HFF-Myc (cell line): ENCODE data around the gene CDH26.
A peak's percentile ranks its signal among the peaks of the same experiment; 100 is the strongest.

ENCODE experiments used
- DNase-seq: peaks from one replicate; pipeline ENCODE4 v3.0.0-alpha.2; 2011; ENCODE audit warnings: low read depth; ENCODE audit errors: extremely low read depth
- H3K4me3 ChIP-seq: replicated peaks from 2 replicates; pipeline ENCODE4 v1.5.1; 2011; ENCODE audit warnings: low read depth, mild to moderate bottlenecking, control low read depth, low read length
- TF ChIP-seq, protein P1 (sequence below): IDR thresholded peaks from 2 replicates; pipeline ENCODE4 v1.5.1; 2012; ENCODE audit warnings: mild to moderate bottlenecking, low read depth, low read length, control low read depth; ENCODE audit errors: missing control alignments

CDH26 gene

DNA sequence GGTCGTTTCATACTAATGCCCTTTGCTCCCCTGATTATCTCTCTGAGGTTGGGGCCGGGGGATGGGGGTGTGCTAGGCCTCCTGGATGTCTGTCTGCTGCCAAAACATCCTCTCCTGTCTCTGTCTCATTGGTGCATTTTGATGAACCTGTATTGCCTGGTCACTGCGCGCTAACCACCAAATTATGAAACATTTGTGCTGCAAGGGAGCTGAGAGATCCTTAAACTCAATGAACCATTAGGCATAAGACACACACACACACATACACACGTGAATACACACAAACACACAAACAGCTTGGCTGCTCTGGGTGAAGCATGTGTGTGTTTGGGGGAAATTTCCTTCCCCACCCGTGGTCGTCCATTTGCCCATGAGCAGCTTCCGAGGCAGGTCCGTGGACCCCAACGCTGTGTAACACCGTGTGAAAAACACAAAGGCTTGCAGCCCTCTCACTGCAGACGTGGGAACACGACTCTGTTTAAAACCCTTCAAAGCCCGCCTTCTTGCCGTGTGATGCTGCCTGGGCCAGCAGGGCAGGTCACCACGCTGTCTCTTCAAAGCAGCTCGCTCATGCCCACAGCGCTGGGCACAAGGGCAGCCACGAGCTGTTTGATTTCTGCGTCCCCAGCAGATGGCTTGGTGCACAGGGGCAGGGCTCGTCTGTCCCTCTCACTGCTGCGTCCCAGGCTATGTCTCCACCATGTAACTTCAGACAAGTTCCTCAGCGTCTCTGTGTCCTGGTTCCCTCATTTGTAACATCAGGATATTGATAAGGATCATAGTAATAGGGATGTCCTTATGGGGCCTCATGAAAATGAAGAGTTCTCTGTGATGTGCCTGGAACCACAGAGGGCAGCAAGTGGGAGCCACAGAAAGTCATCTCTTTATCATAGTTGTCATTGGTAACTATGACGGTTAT is 96.8 kb downstream of the CDH26 start:
- no peak overlapping the region for H3K4me3 ChIP-seq
- TF ChIP-seq, protein P1, sequence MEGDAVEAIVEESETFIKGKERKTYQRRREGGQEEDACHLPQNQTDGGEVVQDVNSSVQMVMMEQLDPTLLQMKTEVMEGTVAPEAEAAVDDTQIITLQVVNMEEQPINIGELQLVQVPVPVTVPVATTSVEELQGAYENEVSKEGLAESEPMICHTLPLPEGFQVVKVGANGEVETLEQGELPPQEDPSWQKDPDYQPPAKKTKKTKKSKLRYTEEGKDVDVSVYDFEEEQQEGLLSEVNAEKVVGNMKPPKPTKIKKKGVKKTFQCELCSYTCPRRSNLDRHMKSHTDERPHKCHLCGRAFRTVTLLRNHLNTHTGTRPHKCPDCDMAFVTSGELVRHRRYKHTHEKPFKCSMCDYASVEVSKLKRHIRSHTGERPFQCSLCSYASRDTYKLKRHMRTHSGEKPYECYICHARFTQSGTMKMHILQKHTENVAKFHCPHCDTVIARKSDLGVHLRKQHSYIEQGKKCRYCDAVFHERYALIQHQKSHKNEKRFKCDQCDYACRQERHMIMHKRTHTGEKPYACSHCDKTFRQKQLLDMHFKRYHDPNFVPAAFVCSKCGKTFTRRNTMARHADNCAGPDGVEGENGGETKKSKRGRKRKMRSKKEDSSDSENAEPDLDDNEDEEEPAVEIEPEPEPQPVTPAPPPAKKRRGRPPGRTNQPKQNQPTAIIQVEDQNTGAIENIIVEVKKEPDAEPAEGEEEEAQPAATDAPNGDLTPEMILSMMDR = no peak
- DNase-seq = no peak

DNA sequence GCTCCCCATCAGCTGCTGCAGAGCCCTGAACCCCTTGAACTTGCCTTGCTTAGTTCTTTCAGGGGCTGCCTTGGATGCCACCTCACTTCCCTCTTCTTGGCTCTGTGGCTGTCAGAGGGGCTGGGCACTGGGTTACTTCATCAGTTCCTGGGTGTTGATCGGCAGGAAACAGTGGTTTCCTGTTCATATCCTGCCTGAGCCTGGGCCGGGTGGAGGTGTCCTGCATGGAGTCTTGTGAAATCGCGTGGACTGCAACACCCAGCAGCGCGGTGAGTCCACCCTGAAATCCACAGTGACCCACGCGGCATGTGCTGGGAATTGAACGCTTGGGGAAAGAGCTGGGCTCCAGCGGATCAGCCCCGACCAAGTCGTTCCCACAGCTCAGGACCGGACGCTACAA is 97.5 kb downstream of the CDH26 start:
- H3K4me3 ChIP-seq = no peak overlapping the region
- DNase-seq = no peak
- TF ChIP-seq, protein P1 = no peak

DNA sequence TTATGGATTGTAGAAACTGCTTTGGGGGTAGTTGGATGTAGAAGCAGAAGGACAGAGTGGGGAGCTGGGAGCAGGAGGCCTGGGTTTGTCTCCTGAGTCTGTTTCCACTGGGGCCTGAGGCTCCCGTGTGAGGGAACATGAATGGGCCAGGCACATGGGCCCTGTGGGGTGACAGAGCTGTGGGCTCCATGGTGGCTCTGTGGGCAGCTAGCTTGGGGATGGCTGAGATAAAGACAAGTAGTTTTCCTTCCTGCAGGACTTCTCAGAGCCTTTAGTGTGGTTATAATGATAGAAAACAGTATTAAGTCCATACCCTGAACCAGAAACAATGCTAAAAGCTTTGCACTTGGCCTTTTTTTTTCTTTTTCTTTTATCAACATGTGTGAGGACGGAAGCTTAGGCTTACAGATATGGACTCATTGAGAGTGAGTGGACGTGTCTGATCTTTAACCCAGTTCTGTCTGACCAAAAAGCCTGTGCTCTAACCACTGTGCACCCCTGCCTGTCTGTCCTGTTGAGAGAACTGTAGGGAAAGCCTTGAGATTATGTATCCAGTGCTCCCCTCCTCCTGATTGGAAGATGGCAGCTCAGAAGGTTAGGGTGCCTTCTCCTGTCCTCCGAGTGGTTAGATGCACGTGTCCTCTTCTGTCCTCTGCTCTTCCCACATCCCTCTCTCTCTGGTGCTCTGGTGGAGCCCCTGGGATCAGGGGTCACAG is 98.3 kb downstream of the CDH26 start:
- H3K4me3 ChIP-seq = no peak overlapping the region
- TF ChIP-seq, protein P1 = no peak
- no peak for DNase-seq

DNA sequence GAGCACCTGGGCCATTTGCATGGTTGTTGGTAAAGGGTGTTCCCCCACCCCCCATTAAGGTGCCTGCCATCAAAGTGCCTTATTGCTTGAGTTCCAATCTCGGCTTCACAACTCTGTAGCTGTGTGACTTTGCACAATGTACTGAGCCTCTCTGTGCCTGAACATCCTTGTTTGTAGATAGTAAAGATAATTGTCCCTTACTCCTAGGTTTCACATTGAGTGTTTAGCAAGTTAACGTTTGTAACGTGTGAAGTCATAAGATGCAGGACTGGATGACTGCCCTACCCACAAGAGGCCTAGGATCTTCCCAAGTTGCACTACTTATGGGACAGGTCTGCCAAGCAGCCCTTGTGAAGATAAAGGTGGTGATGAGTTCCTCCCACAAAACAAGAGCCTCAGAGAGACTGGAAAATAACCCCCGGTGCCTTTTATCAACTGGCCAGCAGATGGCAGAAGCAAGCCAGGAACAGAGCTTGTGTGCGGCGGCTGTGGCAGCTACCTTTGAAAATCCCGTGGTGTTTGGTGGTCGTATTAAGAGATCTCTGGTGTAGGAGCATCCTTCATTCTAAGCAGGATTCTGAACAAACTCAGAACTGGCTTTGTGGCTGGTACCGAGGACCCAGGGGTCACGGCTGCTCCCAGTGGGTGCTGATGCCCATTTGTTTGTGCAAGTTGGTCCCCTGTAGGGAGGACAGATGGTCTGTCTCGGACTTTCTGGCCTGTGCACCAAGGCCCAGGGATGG is 99.1 kb downstream of the CDH26 start:
- TF ChIP-seq, protein P1 = peak; percentile 82
- H3K4me3 ChIP-seq = no peak overlapping the region
- DNase-seq = peak; percentile 51

DNA sequence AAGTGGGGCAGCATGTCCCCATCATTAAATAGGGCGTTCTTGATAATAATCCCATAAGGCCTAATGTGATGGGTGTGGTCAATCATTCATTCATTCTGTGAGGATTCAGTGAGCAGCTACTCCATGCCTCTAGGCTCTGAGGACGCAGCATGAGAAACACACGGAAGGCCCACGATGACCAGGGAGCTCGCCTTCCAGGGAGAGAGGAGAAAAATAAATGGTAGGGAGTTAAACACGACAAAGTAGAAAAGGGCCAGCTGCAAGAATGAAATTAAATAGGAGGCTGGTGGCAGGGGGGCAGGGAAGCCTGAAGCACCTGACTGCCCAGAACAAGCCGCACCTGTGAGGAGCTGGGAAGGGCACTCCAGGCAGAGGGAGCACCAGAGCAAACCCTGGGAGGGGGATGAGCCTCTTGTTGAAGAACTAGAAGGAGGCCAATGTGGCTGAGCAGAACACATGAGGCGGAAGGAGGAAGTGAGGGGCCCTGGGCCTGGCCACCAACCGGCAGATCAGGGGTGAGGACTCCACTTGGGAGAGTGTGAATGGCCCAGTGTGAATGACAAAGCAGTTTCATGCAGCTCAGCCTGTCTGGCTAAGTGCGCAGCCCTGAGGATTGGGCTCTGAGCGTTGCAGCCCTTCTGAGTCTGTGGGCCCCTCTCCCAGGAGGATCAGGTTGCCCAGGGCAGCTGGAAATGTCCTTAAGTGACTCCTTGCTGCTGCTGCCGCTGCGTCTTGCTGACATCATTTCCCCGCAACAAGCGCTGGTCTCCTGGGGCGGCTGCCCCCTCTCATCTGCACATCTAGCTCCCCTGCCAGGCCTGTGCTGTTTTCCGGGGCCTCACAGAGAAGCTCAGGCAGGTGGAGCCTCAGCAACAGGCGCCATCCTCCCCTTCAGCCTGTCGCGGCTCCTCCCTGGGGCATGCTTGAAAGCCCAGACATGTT is 99.9 kb downstream of the CDH26 start:
- no peak for DNase-seq
- no peak overlapping the region for H3K4me3 ChIP-seq
- TF ChIP-seq, protein P1 = no peak

DNA sequence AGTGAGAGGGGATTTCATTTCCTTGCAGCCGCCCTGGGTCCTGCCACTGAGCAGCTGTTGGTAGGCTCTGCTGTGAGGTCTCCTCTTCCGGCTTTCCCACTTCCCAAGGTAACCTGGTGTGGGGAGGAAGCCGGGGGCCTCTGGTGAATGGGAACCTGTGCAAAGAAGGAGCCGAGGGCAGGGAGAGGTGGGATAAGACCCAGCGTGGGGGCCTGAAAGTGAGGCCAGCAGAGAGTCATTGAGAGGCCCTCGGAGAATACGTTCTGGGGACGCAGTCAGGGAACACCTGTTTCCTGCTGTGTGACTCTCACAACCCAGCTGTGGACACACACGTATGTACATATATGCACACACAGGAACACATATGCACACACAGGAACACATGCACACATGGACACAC is 100.7 kb downstream of the CDH26 start:
- H3K4me3 ChIP-seq = no peak overlapping the region
- DNase-seq = no peak
- TF ChIP-seq, protein P1 = no peak
